SH-SY5Y (cell line): ENCODE data around the gene FHAD1.

ENCODE experiments used
- GATA2 ChIP-seq: IDR thresholded peaks from 2 replicates; pipeline ENCODE4 v1.6.1; 2011; ENCODE audit warnings: mild to moderate bottlenecking, low read depth, low read length
- GATA3 ChIP-seq: IDR thresholded peaks from 2 replicates; pipeline ENCODE4 v1.6.1; 2011; ENCODE audit warnings: low read depth, mild to moderate bottlenecking, low read length, moderate library complexity

- TF ChIP-seq GATA3 (no peak), GATA2 (peak; percentile 77)
Observed at GRCh38 chr1:15412175-15412800, 165.3 kb downstream of the FHAD1 start.
